ENCODE results near the gene HSP90AA1.

- TF ChIP-seq, protein P1, sequence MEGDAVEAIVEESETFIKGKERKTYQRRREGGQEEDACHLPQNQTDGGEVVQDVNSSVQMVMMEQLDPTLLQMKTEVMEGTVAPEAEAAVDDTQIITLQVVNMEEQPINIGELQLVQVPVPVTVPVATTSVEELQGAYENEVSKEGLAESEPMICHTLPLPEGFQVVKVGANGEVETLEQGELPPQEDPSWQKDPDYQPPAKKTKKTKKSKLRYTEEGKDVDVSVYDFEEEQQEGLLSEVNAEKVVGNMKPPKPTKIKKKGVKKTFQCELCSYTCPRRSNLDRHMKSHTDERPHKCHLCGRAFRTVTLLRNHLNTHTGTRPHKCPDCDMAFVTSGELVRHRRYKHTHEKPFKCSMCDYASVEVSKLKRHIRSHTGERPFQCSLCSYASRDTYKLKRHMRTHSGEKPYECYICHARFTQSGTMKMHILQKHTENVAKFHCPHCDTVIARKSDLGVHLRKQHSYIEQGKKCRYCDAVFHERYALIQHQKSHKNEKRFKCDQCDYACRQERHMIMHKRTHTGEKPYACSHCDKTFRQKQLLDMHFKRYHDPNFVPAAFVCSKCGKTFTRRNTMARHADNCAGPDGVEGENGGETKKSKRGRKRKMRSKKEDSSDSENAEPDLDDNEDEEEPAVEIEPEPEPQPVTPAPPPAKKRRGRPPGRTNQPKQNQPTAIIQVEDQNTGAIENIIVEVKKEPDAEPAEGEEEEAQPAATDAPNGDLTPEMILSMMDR (IDR thresholded peaks at IDR 0.05): no peak
- TF ChIP-seq POLR2A (IDR thresholded peaks at IDR 0.05): no peak
- TF ChIP-seq POLR2AphosphoS5 (IDR thresholded peaks at IDR 0.05): no peak
These were observed 28.7 kb downstream of the HSP90AA1 start for GRCh38 chr14:102058146-102058545.

All from suprapubic skin (tissue), 4 donors.